ENCODE data around the gene PDE4B.

Gene PDE4B

DNA sequence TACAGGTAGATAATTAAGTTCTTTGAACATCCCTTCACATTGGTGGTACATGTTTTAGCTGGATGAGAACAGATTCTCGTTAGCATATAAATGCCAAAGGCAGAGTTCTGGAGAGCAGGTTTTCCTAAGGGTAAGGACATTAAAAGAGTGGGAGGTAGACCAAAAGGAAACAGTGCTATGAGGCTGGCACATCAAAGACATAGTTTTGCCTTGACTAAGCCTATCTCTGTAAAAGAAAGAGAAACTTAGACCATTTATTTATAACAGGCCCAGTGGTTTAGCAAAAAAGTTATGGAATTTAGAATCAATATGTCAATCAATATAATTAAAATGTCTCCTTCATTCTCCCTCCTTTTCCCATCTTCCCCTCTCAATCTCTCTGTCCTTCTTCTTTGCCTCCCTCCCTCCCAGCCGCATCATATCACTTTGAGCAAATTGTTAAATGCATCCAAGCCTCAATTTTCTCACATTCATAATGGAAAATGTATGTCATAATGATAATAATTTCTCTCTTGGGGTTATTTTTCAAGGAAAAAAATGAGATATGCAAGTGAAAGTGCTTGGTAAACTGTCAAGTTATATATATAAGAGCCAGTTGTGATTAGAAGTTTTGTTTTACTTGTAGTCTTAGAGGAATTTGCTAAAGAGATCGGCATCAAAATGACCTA, 531.4 kb downstream of the PDE4B start:
- DNase-seq = no peak

GRCh38 chr1:66325594-66326380, 533.1 kb downstream of the PDE4B start:
- DNase-seq = no peak

- no peak for DNase-seq
Measured at GRCh38 chr1:66326867-66327266, 534.2 kb downstream of the PDE4B start.

DNA sequence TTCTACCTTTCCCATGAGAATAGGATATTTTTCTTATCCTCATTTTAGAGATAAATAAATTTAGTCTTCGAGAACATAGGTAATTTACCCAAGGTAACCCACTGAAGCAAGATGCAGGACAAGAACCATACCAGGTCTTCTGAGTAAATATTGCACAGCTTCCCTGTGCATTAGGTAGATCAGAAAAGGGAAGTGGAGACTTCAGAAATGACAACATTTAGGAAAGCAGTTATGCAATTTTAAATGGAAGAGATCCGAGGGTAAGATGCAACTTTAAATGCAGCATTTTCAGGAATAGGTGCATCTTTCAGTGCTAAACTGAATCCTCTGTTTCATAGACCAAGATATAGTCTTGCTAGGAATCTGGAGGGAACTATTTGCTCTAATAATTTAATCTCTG, 534.9 kb downstream of the PDE4B start:
- DNase-seq = no peak

- DNase-seq = no peak
Measured at GRCh38 chr1:66328896-66329295, 536.2 kb downstream of the PDE4B start.

- no peak for DNase-seq
Measured at GRCh38 chr1:66330722-66331141, 538.0 kb downstream of the PDE4B start.

GRCh38 chr1:66331658-66332547, 539.2 kb downstream of the PDE4B start:
- no peak for DNase-seq

DNA sequence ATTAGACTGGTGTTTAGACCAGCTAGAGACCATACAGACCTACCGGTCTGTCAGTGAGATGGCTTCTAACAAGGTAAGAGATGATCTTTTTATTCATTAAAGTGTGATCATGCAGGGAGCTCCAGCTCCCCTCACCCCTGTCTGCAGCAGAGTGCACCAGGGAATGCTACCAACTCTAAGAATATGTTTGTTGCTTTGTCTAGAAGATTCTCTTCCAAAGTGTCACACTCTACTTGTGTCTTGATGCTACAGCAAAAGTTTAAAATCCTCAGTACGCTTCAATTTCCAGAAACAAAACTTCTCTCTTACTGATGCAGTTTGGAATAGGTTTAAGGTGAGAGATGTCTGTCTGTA, 539.8 kb downstream of the PDE4B start:
- no peak for DNase-seq

DNA sequence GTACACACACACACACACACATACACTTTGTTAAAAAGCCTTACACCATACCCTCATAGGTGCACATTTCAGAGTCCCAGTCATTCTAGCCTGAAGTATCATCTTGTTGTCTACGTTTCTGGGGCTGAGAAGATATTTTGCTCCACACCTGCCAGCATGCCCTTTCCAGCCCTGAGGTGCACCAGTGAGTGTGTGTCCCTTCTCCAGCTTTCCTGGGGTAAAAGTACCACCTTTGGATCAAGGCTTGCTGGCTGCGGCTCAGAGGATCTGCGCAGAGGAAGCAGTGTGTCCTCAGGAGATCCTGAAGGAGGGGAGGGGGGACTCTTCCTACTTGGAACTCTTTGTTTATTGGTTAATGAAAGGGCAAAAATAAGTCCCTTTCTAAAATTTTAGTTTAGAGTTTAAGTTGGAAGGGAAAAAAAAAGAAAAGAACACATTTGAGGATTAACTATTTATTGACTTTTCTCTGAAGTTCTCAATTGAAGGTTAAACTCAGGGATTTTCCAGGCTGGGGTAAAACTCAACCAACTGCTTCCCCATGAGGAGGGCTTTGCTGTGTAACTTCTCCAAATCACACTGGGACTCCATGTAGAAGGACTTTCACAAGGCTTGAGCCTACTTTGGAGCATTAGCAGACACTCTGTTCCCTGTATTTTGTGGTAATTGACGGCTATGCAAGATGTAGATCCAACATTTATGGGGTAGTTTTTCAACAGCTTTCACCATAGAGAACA, 540.9 kb downstream of the PDE4B start:
- DNase-seq = no peak

DNA sequence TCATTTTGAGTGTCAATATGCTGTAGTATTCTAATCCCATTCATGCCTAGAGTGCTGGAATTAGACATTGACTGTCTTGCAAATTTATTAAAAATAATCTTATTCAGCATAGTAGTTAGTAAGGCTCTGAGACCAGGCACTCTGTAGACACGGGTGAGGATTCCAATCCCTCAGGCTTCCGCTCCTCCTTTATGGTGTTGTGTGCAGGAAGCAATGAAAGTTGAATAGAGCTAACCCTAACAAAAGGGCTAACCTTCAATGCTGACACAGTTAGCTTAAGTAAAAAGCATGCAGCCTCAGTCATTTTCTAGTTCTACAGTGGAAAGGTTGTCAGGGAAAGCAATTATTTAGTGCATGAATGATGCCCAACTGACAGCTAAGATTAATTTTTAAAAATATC, 541.6 kb downstream of the PDE4B start:
- no peak for DNase-seq

- no peak for DNase-seq
Measured at GRCh38 chr1:66335125-66335524, 542.4 kb downstream of the PDE4B start.

GRCh38 chr1:66335859-66336640, 543.4 kb downstream of the PDE4B start:
- DNase-seq = no peak

DNA sequence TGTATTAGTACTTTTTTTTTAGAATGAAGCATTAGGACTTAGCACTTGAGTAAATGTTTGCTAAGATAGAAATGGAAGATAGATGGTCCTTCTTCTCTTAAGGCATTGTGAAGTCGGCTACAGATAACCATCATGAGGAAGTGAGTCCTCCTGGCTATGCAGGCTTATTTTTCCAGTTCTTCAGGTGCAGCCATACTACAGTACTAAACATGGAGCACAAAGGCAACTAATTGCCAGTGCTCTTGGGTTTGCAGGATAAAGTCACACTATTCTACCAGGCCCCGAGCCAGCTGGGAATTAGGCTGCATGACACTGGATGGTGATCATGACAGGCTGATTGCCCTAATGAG, 543.9 kb downstream of the PDE4B start:
- DNase-seq = no peak

- no peak for DNase-seq
Measured at GRCh38 chr1:66337249-66337648, 544.6 kb downstream of the PDE4B start.

DNA sequence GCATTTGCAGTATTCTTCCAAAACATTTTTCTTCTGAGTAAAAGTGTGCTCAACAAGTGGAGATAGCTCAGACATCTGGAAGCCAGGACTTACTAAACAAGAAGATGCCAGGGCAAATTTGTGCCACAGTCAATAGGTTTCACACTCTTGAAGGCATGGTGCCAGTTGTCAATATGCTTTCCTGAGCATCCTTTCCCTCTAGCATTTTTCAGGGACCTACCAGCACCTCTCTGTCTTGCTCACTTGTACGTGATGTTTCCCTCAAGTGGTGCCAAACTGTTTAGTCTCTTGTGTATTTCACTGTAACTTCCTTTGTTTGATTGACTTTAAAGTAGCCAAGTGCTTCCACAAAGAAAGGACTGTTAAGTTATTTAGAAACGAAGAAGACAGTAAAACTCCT, 547.2 kb downstream of the PDE4B start:
- peak in 1 of 2 experiments; percentile 6 for DNase-seq

DNA sequence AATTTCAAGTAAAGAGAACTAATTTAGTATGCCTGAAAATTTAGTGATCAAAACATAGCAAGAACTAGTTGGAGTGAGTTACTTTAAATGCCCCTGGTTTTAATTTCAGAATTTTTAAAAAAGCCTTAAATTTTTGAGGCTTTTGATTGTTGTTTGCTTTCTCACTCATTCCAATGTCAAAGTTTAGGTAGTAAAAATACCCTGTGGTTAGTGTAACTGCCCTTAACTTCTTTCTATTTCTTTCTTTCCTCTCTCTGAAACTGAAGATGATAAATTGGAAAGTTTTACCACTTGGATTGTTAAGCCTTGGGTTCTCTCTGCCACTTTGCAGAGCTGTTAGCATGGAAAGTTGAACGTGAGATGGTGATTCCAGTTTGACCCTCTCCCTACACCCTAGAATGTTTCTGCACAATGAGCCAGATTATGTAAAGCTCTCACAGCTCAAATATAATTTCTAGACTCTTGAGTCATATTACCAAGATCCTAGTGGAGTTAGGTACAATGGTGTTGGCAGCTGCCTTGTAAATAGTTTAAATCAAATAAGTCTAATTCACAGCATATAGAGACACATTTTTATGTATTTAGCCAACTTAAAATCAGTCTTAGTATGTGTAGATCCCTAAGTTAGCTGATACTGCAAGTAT, 548.9 kb downstream of the PDE4B start:
- DNase-seq = no peak

- no peak for DNase-seq
Measured at GRCh38 chr1:66342707-66343106, 550.0 kb downstream of the PDE4B start.

- DNase-seq = no peak
Measured at GRCh38 chr1:66343569-66344325, 551.1 kb downstream of the PDE4B start.

DNA sequence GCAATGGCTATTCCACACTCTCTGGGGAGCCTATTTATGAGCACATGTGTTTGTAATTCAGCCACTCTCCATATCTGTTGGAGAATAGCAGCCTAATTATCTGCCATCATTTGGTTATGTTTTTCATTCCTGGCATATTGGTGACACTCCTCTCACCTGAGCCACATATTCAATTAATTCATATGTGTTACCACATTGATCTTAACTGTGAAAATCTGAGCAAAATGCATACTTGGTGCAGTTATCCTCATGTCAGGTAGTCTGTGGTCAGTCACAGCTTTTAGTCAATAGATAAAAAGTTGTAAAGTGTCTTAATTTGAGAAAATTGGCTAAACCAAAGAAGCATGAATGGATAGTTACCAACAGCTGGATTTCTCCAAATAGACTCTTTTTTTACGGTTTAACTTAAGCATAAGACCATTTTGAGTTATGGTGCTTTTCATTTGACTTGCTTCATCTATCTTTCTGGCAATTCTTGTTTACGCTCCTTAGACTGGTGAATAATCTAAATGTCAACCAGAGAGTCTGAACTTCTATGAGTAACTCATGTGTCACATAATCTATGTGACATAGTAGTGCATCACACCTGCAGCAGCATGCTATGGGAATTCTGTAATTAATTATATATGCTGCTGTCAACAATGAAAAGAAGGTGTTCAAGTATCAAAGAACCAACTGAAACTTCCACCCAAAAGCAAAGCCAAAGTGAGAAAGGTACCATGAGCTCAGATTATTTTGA, 553.5 kb downstream of the PDE4B start:
- DNase-seq = no peak

DNA sequence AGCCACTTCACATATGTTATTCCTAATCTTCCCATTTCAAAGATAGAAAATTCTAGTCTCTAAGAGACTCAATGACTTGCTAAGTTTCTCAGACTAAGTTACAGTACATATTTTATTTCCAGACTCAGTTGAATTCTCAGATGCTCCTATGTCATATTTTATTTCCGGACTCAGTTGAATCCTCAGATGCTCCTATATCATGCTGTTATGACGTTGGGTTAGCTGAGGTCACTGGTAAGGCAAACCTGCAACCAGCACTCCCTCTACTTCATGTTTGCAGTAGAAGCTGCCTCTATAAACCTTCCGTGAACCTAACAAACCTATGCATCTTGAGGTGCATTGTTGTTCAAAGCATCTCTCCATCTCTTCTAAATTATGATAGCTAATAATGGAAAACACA, 554.2 kb downstream of the PDE4B start:
- DNase-seq = no peak
